BJ (cell line): Measurements from ENCODE around the gene RAD51B. TPM values are rescaled to one million over a fixed set of nuclear protein-coding genes. Genes with fewer than 3 reads are reported as not detected.

Experiments used
- CTCF ChIA-PET: fragments of 350-600 bp; formaldehyde crosslinking; extraction: SDS; loops from one replicate; lab custom pipeline; 2021; ENCODE audit warnings: antibody characterized with exemption, inconsistent platforms; lab: Yijun Ruan, JAX
- POLR2A ChIA-PET: fragments of 300-600 bp; sonication (Branson Sonifier 250); formaldehyde crosslinking; extraction: SDS; loops from one replicate; lab custom pipeline; 2021; ENCODE audit warnings: antibody characterized with exemption; lab: Charles Lee
- DNase-seq: peaks from one replicate; pipeline ENCODE4 v3.0.0-alpha.2; 2011; ENCODE audit warnings: low read depth
- H3K27me3 ChIP-seq: 2 replicates; pipeline ENCODE4 v1.6.0; 2011; ENCODE audit warnings: low read length; ENCODE audit not compliant: control insufficient read depth, insufficient read depth
- H3K36me3 ChIP-seq: 2 replicates; pipeline ENCODE4 v1.5.1; 2011; ENCODE audit warnings: low read length; ENCODE audit not compliant: control insufficient read depth, insufficient read depth
- H3K4me3 ChIP-seq: 2 replicates; pipeline ENCODE4 v1.5.1; 2011; ENCODE audit warnings: low read depth, mild to moderate bottlenecking, control low read depth, low read length
- polyA plus RNA-seq: library from polyadenylated mRNA; depleted of rRNA; stranded (reverse); fragments of >200 nt; gene quantifications from 2 replicates; pipeline ENCODE4 v1.2.3, GENCODE V29; 2011
- TF ChIP-seq, protein P1 (sequence below): IDR thresholded peaks from 2 replicates; pipeline ENCODE4 v1.5.1; 2011; ENCODE audit warnings: low read depth, mild to moderate bottlenecking, control low read depth, inconsistent platforms, low read length, moderate library complexity; ENCODE audit not compliant: insufficient read depth

RAD51B gene
- polyA plus RNA-seq, 1 experiment, result 5.6 TPM

DNA sequence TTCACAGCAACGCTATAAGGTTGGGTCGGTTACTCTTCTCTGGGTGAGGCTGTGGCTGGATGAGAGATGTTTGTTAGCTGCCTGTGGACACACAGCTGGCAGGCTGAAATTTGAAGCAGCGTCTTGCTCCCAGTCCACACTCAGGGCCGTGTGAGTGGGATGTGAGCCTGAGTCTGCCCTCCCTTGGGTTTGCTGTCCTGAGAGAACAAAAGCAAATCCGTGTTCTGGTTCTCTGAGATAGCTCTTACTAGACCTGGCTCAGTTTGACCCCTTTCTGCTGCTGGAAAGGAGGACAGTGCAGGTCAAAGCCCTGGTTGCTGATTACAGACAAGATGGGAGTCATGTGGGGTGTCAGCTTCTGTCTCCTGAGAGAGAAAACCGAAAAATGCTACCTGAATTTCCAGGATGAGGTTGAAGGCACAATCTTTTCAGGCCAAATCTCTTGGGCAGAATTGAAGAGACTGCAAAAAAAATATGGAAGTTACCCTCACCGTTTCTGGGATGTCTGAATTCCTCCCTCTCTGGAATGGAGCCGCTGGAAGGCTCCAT is 702.5 kb downstream of the RAD51B start:
- H3K27me3 ChIP-seq, result no peaks in the 10 kb centered on the region
- no peak overlapping the region for H3K4me3 ChIP-seq
- no peaks in the 10 kb centered on the region for H3K36me3 ChIP-seq
- TF ChIP-seq, protein P1, sequence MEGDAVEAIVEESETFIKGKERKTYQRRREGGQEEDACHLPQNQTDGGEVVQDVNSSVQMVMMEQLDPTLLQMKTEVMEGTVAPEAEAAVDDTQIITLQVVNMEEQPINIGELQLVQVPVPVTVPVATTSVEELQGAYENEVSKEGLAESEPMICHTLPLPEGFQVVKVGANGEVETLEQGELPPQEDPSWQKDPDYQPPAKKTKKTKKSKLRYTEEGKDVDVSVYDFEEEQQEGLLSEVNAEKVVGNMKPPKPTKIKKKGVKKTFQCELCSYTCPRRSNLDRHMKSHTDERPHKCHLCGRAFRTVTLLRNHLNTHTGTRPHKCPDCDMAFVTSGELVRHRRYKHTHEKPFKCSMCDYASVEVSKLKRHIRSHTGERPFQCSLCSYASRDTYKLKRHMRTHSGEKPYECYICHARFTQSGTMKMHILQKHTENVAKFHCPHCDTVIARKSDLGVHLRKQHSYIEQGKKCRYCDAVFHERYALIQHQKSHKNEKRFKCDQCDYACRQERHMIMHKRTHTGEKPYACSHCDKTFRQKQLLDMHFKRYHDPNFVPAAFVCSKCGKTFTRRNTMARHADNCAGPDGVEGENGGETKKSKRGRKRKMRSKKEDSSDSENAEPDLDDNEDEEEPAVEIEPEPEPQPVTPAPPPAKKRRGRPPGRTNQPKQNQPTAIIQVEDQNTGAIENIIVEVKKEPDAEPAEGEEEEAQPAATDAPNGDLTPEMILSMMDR, result no peak
- CTCF ChIA-PET, result interaction anchor here (0.5 to 1.3 kb wide), 2 partner anchors 66 to 120 kb away, joined by 3 read pairs; no protein-coding TSS in a partner anchor
- POLR2A ChIA-PET, result interaction anchor here (0.6 kb wide), 1 partner anchor 86 kb away, joined by 3 read pairs; no protein-coding TSS in a partner anchor
- no peak for DNase-seq

DNA sequence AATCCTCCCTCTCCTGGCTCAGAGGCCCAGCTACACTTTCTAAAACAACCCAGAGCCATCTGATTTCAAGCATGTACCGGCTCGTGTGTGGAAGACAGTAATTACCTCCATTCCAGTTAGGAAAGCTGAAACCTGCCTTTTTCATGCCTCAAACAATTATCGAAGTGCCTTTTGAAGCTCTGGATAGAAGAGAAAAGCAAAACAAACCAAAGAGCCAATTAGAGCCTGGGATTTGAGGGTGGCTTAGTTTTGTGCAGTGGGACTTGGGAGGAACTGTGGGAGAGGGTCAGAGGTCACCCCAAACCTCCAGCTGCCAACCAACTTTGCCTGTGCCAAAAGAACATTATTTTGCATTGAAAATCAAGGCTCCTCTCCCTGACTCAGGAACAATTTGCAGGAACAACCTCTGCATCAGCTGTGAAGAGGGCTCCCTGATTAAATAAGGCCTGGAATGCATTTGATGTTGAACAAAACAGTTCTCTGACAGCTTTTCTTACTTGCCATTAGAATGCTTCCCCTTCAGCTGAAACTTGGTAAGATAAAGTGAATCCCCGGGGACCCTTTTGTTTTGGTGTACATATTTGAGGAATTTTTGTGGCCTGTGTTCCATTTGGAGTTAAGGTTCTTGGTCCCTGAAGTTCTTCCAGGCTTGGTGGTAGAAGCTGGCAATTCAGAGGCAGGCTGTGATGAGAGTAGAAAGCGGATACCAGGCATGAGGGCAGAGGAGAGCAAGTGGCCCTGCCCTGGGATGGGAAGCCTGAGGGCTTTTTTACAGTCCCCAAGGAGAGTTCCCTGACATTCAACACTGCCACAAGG is 703.1 kb downstream of the RAD51B start:
- Histone ChIP-seq H3K27me3 (no peaks in the 10 kb centered on the region), H3K36me3 (no peaks in the 10 kb centered on the region), H3K4me3 (no peak overlapping the region)
- ChIA-PET POLR2A (interaction anchor here (0.6 kb wide), 1 partner anchor 85 kb away, joined by 3 read pairs; no protein-coding TSS in a partner anchor), CTCF (interaction anchor here (0.7 to 1.3 kb wide), 3 partner anchors 69 to 273 kb away, joined by 3 read pairs; no protein-coding TSS in a partner anchor)
- TF ChIP-seq, protein P1, result no peak
- no peak for DNase-seq

DNA sequence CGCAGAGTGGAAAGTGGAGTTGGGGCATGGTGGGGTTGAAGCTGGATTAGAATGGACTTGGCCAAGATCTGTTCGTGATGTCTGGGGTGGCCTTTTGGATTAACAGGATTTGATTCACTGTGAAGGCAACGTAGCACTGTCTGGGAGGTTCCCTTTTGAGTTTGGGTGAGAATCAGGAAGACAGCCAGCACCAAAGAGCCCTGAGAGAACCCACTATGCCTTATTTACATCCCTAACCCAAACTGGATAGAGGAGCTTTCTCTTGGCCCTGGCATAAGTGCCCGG is 703.7 kb downstream of the RAD51B start:
- Histone ChIP-seq H3K27me3 (no peaks in the 10 kb centered on the region), H3K36me3 (no peaks in the 10 kb centered on the region), H3K4me3 (no peak overlapping the region)
- TF ChIP-seq, protein P1, result no peak
- ChIA-PET CTCF (interaction anchor here (1.2 to 1.3 kb wide), 4 partner anchors 65 to 273 kb away, joined by 3 to 4 read pairs (median 3); no protein-coding TSS in a partner anchor), POLR2A (no interaction called here)
- DNase-seq, result no peak

DNA sequence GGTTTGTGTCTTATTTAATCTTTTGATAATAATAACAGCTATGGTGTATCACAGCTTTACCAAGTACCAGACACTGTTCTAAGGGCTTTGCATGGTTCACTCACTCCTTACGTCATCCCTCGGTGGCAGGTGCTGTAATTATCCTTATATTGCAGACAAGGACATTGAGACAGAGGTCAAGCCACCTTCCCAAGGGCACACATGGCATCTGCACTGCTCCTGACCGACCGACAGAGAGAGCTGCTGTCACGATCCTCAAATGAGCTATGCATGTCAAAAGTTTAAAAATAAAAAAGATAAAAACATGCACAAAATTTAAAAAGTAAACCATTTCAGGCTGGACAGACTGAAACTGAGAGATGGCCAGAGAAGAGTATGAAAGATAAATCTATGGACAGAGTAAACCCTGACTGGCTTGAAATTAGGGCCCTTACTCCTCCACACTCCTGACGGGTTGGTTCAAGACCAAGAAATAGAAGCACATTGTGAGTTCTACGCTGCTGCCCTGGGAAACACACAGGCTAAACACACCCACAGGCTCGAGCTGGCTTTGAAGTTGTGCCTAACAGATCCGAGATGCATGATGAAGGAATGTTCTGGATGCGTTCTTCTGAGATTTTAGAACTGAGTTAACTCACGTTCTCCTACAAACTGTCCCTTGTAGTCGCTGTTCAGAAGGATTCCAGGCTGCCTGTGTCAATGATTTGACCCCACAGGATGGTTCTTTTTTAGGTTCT is 704.6 kb downstream of the RAD51B start:
- ChIA-PET CTCF (interaction anchor here (1.1 to 1.7 kb wide), 5 partner anchors 64 to 319 kb away, joined by 3 to 4 read pairs (median 3); no protein-coding TSS in a partner anchor), POLR2A (interaction anchor here (0.6 kb wide), 4 partner anchors 11 to 267 kb away, joined by 3 to 11 read pairs (median 4); no protein-coding TSS in a partner anchor)
- H3K27me3 ChIP-seq, result no peaks in the 10 kb centered on the region
- TF ChIP-seq, protein P1, result peak; percentile 43
- H3K36me3 ChIP-seq, result no peaks in the 10 kb centered on the region
- H3K4me3 ChIP-seq, result no peak overlapping the region
- no peak for DNase-seq
